ENCODE results near the gene ZNF526.
"Not testable (repeated sequence)": the region's sequence is repeated elsewhere in the genome, so short reads cannot be mapped to it uniquely, and the experiment has no call there.

ZNF526 gene

DNA sequence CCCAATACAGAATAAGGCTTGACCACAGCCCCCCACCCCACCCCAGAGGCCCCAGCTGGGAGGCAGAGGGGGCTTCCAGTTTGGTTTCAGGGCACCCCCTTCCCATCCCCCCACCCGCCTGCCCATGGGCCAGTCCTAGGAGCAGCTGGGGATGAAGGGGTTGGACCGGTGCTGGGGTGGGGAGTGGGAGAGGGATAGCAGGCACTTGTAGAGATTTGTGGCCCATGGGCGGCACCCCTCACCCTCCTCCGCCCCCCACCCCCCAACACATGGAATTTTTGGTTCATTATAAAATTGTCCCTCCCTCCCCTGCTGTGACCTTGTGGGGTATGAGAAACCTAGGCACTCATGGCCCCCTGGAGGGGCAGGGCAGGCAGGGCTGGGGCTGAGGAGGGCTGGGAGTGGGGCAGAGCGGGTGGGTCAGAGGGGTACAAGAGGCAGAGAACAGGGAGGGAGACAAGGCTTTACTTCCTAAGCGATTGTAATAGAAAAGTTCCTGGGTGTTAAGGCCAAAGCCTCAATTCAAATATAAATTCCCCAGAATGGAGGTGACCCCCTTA is 27.6 kb downstream of the ZNF526 start:
- no peak for DNase-seq (ENCODE audit: low read depth)

GRCh38 chr19:42248270-42249148 is 28.4 kb downstream of the ZNF526 start:
- DNase-seq (ENCODE audit: low read depth), result no peak

- DNase-seq (ENCODE audit: low read depth), result no peak
These were observed 29.1 kb downstream of the ZNF526 start for GRCh38 chr19:42249149-42249750.

- DNase-seq (ENCODE audit: low read depth), result no peak
These were observed 29.7 kb downstream of the ZNF526 start for GRCh38 chr19:42249769-42250168.

- no peak for DNase-seq (ENCODE audit: low read depth)
These were observed 30.1 kb downstream of the ZNF526 start for GRCh38 chr19:42250183-42250665.

- DNase-seq (ENCODE audit: low read depth), result no peak
These were observed 30.8 kb downstream of the ZNF526 start for GRCh38 chr19:42250666-42251531.

- no peak for DNase-seq (ENCODE audit: low read depth)
These were observed 31.7 kb downstream of the ZNF526 start for GRCh38 chr19:42251572-42252358.

DNA sequence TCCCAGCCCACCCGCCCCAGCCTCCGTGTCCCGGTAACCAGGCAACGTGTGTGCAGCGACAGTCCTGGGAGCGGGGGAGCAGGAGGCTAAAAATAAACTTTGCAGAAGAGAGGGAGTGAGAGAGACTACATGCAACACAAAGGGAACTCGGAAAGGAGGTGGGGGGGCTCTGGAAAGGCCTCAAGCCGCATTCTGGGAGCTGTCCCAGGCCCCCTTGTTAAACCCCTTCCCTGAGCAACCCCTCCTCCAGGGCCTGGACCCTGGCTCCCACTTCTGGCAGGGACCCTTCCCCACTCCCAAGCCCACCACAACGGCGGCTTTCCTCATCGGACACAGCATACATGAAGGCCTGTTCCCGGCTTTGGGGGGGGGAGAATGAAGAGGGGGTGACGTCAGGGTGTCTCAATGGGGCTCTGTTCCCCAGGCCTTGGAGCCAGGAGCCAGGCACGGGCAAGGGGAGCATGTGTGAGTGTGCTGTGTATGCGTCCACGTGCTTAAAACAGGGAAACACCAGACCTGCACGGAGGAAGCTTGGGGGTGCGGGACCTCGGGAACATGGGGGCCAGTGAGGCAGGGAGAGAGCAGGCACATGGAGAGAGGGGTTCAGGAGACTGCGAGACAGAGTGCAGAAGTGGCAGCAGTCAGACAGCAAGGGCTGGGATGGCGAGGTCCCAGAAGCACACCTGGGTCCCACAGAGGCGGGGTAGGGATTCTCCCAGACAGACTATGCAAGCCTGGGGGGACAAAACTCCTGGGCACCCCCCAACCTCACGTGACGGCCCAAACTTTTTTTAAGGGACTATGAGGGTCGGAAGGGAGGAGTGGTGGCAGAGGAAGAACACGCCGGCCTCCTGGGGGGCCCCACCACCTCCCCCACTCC is 32.5 kb downstream of the ZNF526 start:
- DNase-seq (ENCODE audit: low read depth), result no peak

GRCh38 chr19:42253245-42254088 is 33.4 kb downstream of the ZNF526 start:
- DNase-seq (ENCODE audit: low read depth), result no peak

- DNase-seq (ENCODE audit: low read depth), result no peak
These were observed 34.2 kb downstream of the ZNF526 start for GRCh38 chr19:42254089-42254849.

GRCh38 chr19:42254850-42255765 is 35.0 kb downstream of the ZNF526 start, which contains the start of gene ERF:
Gene ERF, minus strand, starts transcription at chr19:42255128. Its CDS starts 129 bp downstream, at chr19:42254999.
- no peak for DNase-seq (ENCODE audit: low read depth)

DNA sequence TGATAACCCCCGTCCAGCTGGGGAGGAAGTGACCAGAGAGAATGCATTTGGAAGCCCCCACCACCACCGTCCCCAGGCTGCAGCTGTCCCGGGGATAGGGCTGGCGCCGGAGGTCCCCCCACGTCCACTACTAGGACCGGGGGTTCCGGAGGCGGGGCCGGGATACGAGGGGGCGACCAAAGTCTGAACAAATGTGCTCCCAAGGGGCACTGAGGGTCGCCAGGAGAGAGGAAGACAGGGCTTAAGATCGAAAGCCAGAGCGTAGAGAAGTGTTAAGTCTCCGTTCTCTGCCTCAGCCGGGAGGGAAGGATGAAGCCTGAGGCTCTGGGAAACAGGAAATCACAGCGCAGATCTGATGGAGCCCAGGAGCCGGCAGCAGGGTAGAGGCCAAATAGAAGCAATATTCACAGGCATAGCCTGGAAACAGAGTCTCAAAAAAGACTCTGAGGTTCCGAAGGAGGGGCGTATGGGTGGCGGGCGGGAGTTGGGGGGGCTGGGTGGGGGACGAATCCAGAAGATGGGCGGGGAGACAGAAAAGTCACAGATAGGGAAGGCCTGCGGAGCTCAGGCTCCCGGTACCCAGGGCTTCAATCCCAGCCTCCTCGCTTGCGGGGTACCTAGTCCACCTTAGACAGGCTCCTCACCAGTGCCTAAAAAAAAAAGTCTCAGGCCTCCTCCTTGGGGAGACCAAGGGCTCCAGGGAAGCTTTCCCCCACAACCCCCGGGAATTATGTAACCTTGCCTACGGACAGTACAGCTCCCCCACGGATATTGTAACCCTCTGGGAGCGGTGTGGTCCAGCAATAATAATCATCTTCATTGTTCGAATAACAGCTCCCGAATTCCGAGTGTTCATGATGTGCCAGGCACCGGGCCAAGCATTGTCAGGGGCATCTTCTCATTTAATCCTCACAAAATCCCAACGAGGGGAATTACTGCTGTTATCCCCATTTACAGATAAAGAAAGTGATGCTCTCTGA is 35.9 kb downstream of the ZNF526 start:
- no peak for DNase-seq (ENCODE audit: low read depth)

GRCh38 chr19:42257842-42258241 is 37.7 kb downstream of the ZNF526 start:
- DNase-seq (ENCODE audit: low read depth), result not testable (repeated sequence)

DNA sequence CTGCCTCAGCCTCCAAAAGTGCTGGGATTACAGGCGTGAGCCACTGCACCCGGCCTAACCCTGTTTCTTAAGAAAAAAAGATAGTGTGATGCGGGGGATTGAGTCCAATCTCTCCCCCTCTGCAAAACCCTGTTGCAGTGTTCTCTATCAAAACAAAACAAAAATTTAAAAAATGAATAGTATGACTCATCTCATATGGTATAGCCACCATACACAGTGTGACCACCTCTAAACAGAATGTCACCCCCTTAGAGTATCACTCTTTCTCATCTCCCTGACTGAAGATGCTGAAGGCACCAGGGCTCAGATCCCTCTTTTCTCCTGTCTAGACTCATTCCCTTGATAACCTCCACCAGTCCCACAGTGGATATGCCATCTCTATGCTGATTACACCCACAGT is 41.7 kb downstream of the ZNF526 start:
- DNase-seq (ENCODE audit: low read depth), result no peak

GRCh38 chr19:42266105-42266504 is 46.0 kb downstream of the ZNF526 start:
- not testable (repeated sequence) for DNase-seq (ENCODE audit: low read depth)

Data from non-pigmented ciliary epithelial cell (primary cell).